ENCODE data around the gene TOMM22. TPM values are rescaled to one million over a fixed set of nuclear protein-coding genes. Genes with fewer than 3 reads are reported as not detected.
A peak's percentile ranks its signal among the peaks of the same experiment; 100 is the strongest.

The TOMM22 gene
- total RNA-seq, 1 donor from 2014 or later: 60.9 TPM

DNA sequence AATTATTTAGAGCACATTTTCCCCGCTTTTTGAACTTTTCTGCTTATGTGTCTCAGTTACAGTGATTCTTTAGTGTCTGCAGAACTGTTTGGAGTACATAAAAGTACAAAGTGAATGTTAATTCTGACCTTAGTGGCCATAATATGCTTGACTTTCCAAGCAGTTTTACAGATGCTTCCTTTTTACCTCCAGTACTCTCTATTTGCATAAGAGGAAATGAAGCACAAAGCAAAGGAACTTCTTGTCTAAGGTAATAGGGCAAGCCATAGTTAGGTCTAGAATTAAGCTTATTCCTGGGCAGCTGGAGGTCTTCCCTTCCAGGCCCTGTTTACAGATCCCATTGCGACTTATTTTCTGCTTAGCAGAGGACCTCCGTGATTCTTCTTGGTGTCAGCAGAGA, 27.5 kb downstream of the TOMM22 start:
- intact Hi-C loops (cut with DNase I): no loop called here
- no peak for ATAC-seq (ENCODE audit: poor library complexity)
- DNase-seq: no peak

DNA sequence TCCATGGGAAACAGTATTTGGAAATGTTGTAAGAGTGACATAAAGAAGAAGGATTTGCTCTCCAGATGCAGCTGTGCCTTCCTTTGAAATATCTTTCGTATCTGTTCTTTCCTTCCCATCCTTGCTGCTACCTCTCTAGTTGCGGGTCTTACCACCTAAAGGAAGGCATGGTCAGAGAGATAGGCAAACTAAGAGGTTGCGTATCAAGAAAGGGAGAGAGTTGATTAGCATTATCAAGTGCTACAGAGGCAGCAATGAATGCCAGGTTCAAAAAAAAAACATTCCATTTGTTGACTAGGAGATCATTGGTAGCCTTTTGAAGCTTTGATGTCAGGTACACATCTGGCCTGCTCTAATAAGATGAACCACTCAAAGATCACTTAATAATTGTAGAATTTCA, 28.6 kb downstream of the TOMM22 start:
- intact Hi-C loops (cut with DNase I): no loop called here
- DNase-seq (no peak), ATAC-seq (ENCODE audit: poor library complexity) (no peak)

DNA sequence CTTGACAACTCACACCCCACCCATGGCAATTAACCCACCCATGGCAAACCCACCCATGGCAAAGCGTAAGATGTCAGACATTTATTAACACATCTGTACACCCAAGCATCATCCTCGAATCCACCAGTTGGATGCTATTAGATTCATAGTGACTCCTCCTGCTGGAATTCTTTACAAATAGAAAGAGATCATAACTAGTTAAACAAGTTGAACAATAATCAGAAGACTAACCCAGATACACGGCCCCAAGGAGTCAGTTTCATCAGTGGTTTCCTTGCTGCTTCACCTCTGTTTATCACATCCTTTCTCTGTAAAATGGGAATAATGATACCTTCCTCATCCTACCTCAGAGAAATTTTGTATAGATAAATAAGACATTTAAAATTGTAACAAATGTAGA, 29.1 kb downstream of the TOMM22 start:
- ATAC-seq (ENCODE audit: poor library complexity) (no peak), DNase-seq (no peak)
- intact Hi-C loops (cut with DNase I): no loop called here

DNA sequence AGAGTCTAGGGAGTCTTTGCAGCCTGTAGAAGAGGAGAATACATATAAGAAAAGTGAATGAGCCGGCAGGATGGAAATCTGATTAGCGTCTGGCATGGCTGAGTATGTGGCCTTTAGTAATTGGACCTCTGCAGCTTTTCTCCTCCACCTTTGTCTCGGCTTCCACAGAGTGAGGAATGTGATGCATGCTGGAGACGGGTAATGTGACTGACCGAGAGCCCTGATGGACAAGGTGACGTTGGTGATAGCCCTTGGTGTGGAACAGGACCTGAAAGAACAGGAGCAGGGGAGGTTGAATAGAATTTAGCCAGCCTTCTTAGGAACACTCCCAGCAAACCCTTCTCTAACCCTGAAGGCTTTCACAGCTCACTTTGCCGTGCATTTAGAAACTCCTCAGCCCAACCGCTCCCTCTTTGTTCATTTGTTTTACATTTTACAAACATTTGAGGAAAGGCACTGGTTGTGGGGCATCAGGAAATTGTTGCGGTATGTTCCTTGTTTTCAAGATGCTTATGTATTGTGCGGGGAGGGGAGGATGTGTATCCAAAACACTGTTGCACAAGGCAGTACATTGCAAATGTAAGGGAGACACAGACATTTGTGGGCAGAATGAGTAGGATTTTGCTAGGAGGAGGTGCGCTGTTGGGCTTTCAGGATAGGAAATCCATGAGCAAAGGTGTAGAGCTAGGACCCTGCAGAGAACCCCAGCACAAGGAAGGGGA, 30.9 kb downstream of the TOMM22 start:
- DNase-seq (no peak), ATAC-seq (ENCODE audit: poor library complexity) (no peak)
- intact Hi-C loops (cut with DNase I): no loop called here

DNA sequence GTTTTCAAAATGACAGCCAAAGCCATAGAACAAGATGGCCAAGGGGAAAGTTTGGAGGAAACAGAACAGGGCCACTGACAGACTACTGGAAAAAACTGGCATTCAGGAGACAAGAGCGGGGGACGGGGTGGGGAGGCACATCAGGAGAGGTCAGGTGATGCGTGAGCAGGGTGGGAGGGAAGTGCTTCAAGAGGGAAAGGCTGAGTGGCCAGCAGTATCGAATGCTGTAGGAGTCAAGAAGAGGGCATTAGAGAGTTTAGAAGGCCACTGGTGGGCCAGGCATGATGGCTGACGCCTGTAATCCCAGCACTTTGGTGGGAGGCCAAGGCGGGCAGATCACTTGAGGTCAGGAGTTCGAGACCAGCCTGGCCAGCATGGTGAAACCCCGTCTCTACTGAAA, 32.2 kb downstream of the TOMM22 start:
- ATAC-seq (ENCODE audit: poor library complexity): no peak
- DNase-seq: no peak
- intact Hi-C loops (cut with DNase I): no loop called here

DNA sequence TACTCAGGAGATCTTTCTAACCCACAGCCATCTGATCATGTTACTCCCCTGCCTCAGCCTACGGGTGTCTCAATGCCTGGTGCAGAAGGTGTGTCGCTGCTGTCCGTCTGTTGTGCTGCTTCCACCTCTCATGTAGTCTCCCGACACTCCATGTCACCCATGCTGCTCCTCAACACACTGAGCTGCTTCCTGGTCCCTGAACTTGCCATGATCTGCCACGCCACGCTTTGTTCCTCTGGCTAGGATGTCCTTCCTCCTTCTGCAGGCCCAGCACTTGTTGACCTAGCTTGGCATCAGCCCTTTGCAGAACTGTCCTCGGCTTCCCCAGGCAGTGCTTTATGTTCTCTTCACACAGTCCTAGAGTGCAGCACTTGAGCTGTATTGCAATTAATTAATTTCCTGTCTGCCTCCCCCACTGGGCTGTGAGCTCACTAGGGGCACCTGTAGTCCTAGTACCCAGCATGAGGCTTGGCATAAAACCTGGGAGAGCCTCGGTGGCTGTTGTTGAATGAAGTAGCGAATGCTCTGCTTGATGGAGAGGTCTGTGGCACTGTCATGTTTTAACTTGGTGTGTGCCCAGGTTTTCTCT, 33.5 kb downstream of the TOMM22 start:
- intact Hi-C loops (cut with DNase I): no loop called here
- DNase-seq: no peak
- ATAC-seq (ENCODE audit: poor library complexity): peak; percentile 27

DNA sequence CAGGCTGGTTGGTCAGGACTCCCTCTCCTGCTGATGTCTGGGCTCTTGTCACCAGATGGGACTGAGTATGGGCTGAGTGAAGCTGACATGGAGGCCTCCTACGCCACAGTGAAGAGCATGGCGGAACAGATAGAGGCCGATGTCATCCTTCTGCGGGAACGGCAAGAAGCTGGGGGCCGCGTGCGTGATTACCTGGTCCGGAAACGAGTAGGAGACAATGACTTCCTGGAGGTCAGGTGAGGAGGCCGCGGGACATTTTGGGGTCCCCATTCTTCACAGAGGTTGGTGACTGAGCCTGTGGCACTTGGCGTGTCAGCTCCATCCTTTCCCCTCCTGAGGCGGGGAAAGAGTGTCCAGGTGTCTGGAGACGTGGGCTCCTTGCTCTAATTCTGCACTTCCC, 34.1 kb downstream of the TOMM22 start:
- DNase-seq: no peak
- intact Hi-C loops (cut with DNase I): no loop called here
- no peak for ATAC-seq (ENCODE audit: poor library complexity)

DNA sequence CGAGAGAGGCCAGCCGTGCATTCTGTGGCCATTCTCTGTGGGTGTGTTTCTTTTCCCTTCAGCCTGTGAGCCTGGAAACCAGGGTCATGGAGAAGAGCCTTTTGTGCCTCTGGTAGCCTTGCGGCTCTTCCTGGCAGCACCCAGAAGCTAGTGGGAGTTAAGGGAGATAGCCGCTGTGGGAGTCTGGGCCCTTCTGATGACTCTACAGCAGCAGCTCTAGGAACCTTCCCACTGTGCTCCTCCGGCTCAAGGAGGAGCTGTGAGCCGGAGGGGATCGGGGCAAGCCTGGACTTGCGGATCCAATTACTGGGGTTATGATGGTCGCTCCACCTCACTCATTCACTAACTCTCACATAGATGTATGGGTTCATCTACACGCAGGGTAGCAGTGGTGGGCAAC, 34.5 kb downstream of the TOMM22 start:
- ATAC-seq (ENCODE audit: poor library complexity): no peak
- intact Hi-C loops (cut with DNase I): no loop called here
- DNase-seq: no peak

DNA sequence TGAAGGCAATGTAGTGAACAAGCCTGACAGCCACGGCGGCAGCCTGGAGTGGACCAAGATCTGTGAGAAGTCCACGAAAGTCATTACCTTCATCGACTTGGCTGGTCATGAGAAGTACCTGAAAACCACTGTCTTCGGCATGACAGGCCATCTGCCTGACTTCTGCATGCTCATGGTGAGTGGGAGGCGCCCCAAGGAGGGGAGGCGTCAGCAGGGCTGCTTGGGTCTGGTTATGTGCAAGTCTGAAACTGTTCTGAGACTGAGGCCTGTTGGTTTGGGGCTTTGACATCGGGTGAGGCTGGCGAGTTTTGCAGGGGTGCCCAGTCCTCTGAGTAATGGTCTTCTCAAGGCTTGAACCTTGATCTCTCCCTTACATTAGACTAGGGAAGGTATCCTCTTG, 35.1 kb downstream of the TOMM22 start:
- intact Hi-C loops (cut with DNase I): no loop called here
- no peak for DNase-seq

DNA sequence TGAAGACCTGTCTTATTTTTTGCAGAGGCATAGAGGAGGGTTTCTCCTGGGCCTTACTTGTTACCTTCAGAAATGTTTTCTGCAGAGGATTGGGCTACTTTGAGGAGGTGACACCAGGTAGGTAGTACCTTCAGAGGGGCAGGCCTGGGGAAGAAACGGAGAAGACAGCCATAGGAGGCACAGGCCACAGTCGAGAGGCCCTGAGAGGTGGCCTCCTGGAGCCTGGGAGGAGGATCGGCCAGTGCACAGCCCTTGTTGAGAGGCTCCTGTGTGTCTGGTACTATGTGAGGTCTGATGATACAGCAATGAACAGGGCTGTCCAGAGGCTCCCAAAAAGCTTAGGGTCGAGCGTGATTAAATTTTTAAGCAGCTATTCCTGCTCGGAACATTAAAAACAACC, 35.5 kb downstream of the TOMM22 start:
- ATAC-seq (ENCODE audit: poor library complexity): no peak
- intact Hi-C loops (cut with DNase I): no loop called here
- DNase-seq: no peak

More for the DNA sequence above, 35.1 kb downstream of the TOMM22 start:
- no peak for ATAC-seq (ENCODE audit: poor library complexity)

DNA sequence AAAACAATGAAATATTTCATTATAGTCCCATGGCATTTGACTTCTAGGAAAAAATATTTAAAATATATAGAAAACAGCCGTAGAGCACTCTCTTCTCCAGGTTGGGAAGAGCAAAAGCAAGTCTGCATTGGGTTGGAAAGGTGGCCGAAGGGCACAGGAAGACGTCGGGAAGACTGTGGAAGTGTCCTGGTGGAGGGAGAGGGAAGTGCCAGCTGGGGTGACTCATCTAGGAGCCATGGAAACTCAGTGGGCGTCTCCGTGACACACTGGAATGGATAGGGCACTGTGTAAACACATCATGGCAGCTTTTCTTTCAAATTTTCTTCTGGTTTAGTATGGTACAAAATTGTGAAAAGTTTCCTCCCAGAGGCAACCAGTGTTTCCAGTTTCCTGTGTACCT, 36.7 kb downstream of the TOMM22 start:
- ATAC-seq (ENCODE audit: poor library complexity) (peak; percentile 75), DNase-seq (no peak)
- intact Hi-C loops (cut with DNase I): no loop called here

DNA sequence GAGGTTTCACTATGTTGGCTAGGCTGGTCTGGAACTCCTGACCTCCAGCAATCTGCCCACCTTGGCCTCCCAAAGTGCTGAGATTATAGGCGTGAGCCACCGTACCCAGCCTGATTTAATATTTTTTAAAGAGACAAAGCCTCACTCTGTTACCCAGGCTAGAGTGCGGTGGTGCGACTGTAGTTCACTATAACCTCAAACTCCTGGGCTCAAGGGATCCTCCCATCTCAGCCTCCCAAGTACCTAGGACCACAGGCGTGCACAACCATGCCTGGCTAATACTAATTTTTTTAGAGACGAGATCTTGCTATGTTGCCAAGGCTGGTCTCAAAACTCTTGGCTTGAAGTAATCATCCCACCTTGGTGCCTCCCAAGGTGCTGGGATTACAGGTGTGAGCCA, 37.4 kb downstream of the TOMM22 start:
- intact Hi-C loops (cut with DNase I): no loop called here
- DNase-seq (no peak), ATAC-seq (ENCODE audit: poor library complexity) (no peak)

DNA sequence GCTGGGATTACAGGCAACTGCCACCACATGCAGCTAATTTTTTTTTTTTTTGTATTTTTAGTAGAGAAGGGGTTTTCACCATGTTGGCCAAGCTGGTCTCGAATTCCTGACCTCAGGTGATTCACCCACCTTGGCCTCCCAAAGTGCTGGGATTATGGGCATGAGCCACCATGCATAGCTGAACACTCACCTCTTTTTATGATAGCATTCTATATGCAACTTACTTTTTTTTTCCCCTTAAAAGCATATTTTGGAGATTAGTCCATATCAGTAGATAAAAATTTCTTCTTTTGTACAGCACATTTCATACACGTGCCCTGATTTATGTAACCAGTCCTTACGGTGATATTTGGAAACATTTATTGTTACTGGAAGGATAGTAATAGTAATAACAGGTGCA, 38.6 kb downstream of the TOMM22 start:
- DNase-seq: no peak
- ATAC-seq (ENCODE audit: poor library complexity): no peak
- intact Hi-C loops (cut with DNase I): no loop called here

DNA sequence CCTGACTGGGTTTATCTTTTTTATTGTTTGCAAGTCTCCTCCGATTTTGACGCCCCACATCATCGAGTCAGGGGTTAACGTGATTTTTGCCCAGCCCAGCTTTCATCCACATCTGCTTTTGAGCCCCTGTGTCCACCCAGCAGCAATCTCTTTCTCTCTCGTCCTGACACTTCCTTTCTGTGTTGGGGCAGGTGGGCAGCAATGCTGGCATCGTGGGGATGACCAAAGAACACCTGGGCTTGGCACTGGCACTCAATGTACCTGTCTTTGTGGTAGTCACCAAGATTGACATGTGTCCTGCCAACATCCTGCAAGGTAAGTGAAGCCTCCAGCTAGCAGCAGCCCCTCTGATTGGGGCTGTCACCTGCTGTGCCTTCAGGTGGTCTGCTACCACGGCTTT, 39.8 kb downstream of the TOMM22 start:
- no peak for DNase-seq
- no peak for ATAC-seq (ENCODE audit: poor library complexity)
- intact Hi-C loops (cut with DNase I): no loop called here

DNA sequence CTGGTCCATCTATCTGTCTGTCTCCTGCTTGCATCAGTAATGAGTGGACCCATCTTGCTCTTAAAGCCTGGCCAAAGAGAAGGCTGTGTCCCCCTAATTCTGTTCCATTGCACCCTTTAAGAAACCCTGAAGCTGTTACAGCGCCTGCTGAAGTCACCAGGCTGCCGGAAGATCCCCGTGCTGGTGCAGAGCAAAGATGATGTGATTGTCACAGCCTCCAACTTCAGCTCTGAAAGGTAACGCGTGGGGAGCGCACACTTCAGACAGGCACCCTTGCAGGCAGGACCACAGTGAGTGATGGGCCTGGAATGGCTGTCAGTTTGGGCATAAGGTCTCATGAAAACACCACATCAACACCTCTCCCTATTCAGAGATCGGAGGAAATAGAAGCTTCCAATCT, 42.4 kb downstream of the TOMM22 start:
- intact Hi-C loops (cut with DNase I): no loop called here
- ATAC-seq (ENCODE audit: poor library complexity) (no peak), DNase-seq (no peak)

DNA sequence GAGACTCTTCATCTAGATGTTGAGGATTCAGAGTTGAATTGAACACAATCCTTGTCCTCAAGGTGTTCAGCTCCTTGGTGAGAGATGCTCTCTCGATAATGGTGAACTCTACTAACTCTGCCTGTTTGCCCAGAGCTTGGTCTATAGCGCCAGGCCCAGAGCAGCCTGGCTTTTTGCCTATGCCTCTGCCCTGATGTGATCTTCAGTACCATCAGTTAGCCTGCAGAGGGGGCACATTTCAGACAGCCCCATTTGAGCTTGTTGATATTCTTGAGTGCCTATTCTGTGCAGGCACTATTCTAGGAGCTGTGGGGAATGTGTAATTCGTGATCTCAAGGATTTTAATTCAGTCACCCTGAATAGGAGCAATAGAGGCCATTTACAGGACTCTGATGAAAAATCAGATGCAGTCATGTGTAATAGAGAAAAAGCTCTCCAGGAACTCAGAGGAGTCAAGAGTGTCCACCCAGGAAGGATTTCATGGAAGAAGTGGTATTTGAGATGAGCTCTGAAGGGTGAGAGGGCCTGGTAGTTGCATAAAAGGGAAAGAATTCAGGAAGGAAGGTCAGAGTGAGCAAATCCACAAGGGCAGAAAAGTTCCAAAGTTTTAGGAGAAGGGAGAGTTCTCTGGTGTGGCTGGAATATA, 43.3 kb downstream of the TOMM22 start:
- DNase-seq: no peak
- intact Hi-C loops (cut with DNase I): no loop called here
- ATAC-seq (ENCODE audit: poor library complexity): peak; percentile 14

DNA sequence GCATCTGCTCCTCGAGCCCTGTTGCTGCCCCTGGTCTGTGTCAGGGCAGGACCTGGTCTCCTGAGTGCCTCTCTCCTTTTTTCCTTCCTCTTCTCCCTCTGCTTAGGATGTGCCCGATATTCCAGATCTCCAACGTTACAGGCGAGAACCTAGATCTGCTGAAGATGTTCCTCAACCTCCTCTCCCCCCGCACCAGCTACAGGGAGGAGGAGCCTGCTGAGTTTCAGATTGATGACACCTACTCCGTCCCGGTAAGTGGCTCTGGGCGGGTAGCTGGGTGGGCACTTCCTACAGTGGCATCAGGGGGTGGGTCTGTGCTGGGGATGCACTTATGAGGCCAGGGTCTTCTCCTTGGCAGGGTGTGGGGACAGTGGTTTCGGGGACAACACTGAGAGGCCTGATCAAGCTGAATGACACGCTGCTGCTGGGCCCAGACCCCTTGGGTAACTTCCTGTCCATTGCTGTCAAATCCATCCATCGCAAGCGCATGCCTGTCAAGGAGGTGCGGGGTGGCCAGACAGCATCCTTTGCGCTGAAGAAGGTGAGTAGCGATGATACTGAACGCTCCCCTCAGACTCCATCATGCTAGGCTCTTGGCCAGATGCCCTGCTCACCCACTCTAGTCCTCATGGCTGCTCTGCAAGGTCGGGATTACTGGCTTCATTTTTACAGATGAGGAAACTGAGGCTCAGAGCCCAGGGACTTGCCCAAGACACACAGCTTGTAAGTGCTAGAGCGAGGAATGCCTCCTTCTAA, 44.3 kb downstream of the TOMM22 start:
- DNase-seq (no peak), ATAC-seq (ENCODE audit: poor library complexity) (no peak)
- intact Hi-C loops (cut with DNase I): no loop called here

DNA sequence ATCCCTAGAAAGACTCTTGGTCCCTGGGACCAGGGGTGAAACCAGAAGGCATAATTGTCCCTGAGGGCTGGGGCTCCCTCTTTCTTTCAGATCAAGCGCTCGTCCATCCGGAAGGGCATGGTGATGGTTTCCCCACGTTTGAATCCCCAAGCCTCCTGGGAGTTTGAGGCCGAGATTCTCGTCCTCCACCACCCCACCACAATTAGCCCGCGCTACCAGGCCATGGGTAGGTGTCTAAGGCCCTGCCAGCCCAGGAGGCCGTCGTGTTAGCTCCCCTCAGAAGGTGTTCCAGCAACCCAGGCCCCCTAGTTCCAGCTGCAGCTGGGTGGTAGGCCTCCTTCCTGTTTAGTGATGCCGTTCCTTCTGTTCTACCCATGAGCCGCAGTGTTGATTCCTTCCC, 45.4 kb downstream of the TOMM22 start:
- ATAC-seq (ENCODE audit: poor library complexity): no peak
- intact Hi-C loops (cut with DNase I): no loop called here
- DNase-seq: no peak

DNA sequence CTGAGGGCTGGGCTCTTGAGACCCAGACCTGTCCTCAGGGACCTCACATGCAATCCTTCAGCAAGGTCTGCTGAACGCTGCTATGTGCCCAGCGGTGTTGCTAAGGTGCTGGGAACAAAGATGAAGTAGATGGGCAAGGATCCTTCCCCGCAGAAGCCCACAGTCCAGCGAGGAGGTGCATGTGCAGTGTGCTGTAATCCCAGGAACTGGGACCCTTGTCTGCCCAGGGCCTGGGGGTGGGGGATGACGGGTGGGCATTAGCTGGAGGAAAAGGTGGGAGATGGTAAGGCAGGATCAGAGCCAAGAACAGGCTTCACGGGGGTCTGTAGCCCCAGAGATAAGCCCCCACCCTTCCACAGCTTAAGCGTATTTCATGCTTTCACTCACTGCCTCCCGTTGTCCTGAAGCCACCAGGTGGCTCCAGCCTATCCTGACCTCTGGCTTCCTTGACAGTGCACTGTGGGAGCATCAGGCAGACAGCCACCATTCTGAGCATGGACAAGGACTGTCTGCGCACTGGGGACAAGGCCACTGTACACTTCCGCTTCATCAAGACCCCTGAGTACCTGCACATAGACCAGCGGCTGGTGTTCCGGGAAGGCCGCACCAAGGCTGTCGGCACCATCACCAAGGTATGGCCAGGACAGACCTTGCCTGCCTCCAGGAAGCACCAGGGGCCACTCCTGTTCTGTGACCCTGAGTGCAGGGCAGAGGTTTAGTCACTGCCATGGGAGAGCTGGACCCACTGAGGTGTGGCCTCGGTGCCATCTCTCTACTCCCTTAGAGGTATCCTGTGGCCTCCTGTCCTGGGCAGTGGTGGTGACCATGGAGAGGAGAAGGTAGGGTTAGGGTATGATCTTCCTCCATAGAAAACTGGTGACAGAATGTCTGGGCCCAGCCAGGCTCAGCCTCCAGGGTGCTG, 46.0 kb downstream of the TOMM22 start:
- DNase-seq: no peak
- intact Hi-C loops (cut with DNase I): no loop called here
- no peak for ATAC-seq (ENCODE audit: poor library complexity)
